Gastrocnemius medialis (tissue), 4 donors: ENCODE data around the gene RSBN1. TPM values are rescaled to one million over a fixed set of nuclear protein-coding genes. Genes with fewer than 3 reads are reported as not detected.

Experiments used
- ATAC-seq, 2 donors: fragments of 150-250 bp; one replicate each; pipeline ENCODE4 v1.9.1; 2016
- DNase-seq, 2 donors: peaks; one replicate each; pipeline ENCODE4 v3.0.0-alpha.2; 2019
- H3K27ac ChIP-seq, 4 donors: fragments of 200-600 bp; sonication (generic); 1 replicate in 1 of 4; 2 replicates in 3 of 4; pipeline ENCODE4 v1.5.1; 2016 to 2018; ENCODE audit warnings: mild to moderate bottlenecking in 2 of 4, moderate library complexity in 1 of 4
- H3K27me3 ChIP-seq, 3 donors: fragments of 200-600 bp; sonication (generic) in 2 of 3; 1 replicate in 1 of 3; 2 replicates in 2 of 3; pipeline versions ENCODE4 v1.5.1 to v1.6.0; 2016 to 2019; ENCODE audit warnings: mild to moderate bottlenecking in 1 of 3, moderate library complexity in 1 of 3
- H3K36me3 ChIP-seq, 2 donors: fragments of 200-600 bp; sonication (generic) in 1 of 2; one replicate each; pipeline ENCODE4 v1.5.1; 2017 to 2018
- H3K4me1 ChIP-seq, 2 donors: fragments of 200-600 bp; sonication (generic) in 1 of 2; one replicate each; pipeline ENCODE4 v1.5.1; 2016 to 2017; ENCODE audit warnings: mild to moderate bottlenecking in 2 of 2
- H3K4me3 ChIP-seq, 4 donors: fragments of 200-600 bp; sonication (generic) in 3 of 4; 1 replicate in 1 of 4; 2 replicates in 3 of 4; pipeline ENCODE4 v1.5.1; 2016 to 2019; ENCODE audit warnings: mild to moderate bottlenecking in 2 of 4
- H3K9me3 ChIP-seq, 3 donors: fragments of 200-600 bp; sonication (generic) in 2 of 3; 1 replicate in 1 of 3; 2 replicates in 2 of 3; pipeline ENCODE4 v1.5.1; 2016 to 2019
- CTCF ChIP-seq, 5 experiments: fragments of 450-650 bp in 3 of 5; fragments of 200-600 bp in 2 of 5; sonication (generic) in 2 of 5; IDR thresholded peaks in 4 of 5; conservative IDR thresholded peaks in 1 of 5; 1 replicate in 4 of 5; 2 replicates in 1 of 5; pipeline ENCODE4 v1.5.1; 2016 to 2019; ENCODE audit warnings: antibody characterized with exemption in 5 of 5, mild to moderate bottlenecking in 3 of 5, moderate library complexity in 3 of 5
- POLR2A ChIP-seq, 2 donors: fragments of 450-650 bp; IDR thresholded peaks; one replicate each; pipeline ENCODE4 v1.6.1; 2017; ENCODE audit warnings: antibody characterized with exemption in 2 of 2, mild to moderate bottlenecking in 2 of 2, moderate library complexity in 2 of 2
- in situ Hi-C, 4 donors: fragments of 200-750 bp; cut with MboI; loops; one replicate each; pipeline versions ENCODE4 v1.15.0 to v1.8.0; 2017; ENCODE audit warnings: low sequenced_read_pairs in 4 of 4
- intact Hi-C: fragments of 100-400 bp; cut with DNase I; formaldehyde crosslinking; loops from one replicate; pipeline ENCODE4 v1.15.1; 2023; ENCODE audit warnings: low total_unique reads
- total RNA-seq, 4 donors: library from RNA; depleted of rRNA; stranded (reverse); fragments of >200 nt; gene quantifications; one replicate each; pipeline versions ENCODE4 v1.1.0 to v1.2.3, GENCODE V29; 2016

The RSBN1 gene
- total RNA-seq, 4 donors from 2014 or later, result 9.9 to 24.8 (median 24.0) TPM

- DNase-seq (no peak), ATAC-seq (no peak)
- no peak overlapping the region for H3K27ac ChIP-seq
- in situ Hi-C loops (no loop called here), intact Hi-C loops (no loop called here)
- no peaks in the 10 kb centered on the region for H3K4me1 ChIP-seq
- TF ChIP-seq POLR2A (IDR thresholded peaks at IDR 0.05) (no peak), CTCF (IDR thresholded peaks at IDR 0.05 in 4 of 5, conservative IDR thresholded peaks at IDR 0.05 in 1 of 5) (no peak)
- no peaks in the 10 kb centered on the region for H3K9me3 ChIP-seq
- no peaks in the 10 kb centered on the region for H3K36me3 ChIP-seq
- H3K27me3 ChIP-seq, result no peaks in the 10 kb centered on the region
- no peak overlapping the region for H3K4me3 ChIP-seq
These were observed 46.7 kb upstream of the RSBN1 start for GRCh38 chr1:113858982-113859381.

GRCh38 chr1:113858418-113858817 is 46.1 kb upstream of the RSBN1 start:
- Histone ChIP-seq H3K27ac (no peak overlapping the region), H3K27me3 (no peaks in the 10 kb centered on the region), H3K9me3 (no peaks in the 10 kb centered on the region), H3K4me3 (no peak overlapping the region), H3K36me3 (no peaks in the 10 kb centered on the region), H3K4me1 (no peaks in the 10 kb centered on the region)
- ATAC-seq, result no peak
- TF ChIP-seq POLR2A (IDR thresholded peaks at IDR 0.05), result no peak
- TF ChIP-seq CTCF (IDR thresholded peaks at IDR 0.05 in 4 of 5, conservative IDR thresholded peaks at IDR 0.05 in 1 of 5), result no peak
- no peak for DNase-seq
- intact Hi-C loops, result no loop called here
- in situ Hi-C loops, result no loop called here

- DNase-seq (no peak), ATAC-seq (no peak)
- Histone ChIP-seq H3K9me3 (no peaks in the 10 kb centered on the region), H3K4me3 (no peak overlapping the region), H3K4me1 (no peaks in the 10 kb centered on the region), H3K27me3 (no peaks in the 10 kb centered on the region), H3K36me3 (no peaks in the 10 kb centered on the region), H3K27ac (no peak overlapping the region)
- intact Hi-C loops (no loop called here), in situ Hi-C loops (no loop called here)
- TF ChIP-seq CTCF (IDR thresholded peaks at IDR 0.05 in 4 of 5, conservative IDR thresholded peaks at IDR 0.05 in 1 of 5), result no peak
- TF ChIP-seq POLR2A (IDR thresholded peaks at IDR 0.05), result no peak
These were observed 45.5 kb upstream of the RSBN1 start for GRCh38 chr1:113857776-113858175.

GRCh38 chr1:113856401-113856790 is 44.1 kb upstream of the RSBN1 start:
- TF ChIP-seq POLR2A (IDR thresholded peaks at IDR 0.05), result no peak
- TF ChIP-seq CTCF (IDR thresholded peaks at IDR 0.05 in 4 of 5, conservative IDR thresholded peaks at IDR 0.05 in 1 of 5), result no peak
- intact Hi-C loops (no loop called here), in situ Hi-C loops (no loop called here)
- no peak overlapping the region for H3K27ac ChIP-seq
- H3K27me3 ChIP-seq, result no peaks in the 10 kb centered on the region
- no peaks in the 10 kb centered on the region for H3K9me3 ChIP-seq
- no peaks in the 10 kb centered on the region for H3K36me3 ChIP-seq
- DNase-seq (no peak), ATAC-seq (no peak)
- no peaks in the 10 kb centered on the region for H3K4me1 ChIP-seq
- no peak overlapping the region for H3K4me3 ChIP-seq

DNA sequence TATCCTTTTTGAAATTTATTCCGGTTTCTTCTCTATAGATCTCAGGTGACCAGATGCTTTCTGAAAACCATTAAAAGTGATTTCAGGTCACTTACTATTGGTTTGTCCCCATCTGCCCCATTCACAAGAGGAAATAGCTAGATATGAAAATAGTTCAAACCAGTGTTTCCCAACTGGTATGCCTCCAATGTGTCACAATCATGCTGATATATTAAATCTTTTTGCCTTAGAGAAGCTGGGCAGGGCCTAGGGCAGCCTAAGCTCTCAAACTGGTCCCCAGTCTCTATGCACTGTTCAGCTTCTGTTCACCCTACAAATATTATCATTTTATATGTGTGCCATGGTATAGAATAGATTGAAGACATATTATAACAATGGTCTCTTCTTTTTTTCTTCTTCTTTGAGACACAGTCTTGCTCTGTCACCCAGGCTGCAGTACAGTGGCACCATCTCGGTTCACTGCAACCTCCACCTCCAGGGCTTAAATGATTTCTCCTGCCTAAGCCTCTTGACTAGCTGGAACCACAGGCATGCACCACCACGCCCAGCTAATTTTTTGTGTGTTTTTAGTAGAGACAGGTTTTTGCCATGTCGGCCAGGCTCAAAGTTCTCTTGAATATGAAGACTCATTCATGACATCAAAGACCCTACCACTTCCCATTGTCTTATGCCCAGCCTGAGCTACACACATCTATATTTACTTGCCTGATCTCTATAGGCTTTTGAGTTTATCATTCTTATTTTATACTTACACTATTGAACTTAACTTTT is 43.5 kb upstream of the RSBN1 start:
- TF ChIP-seq POLR2A (IDR thresholded peaks at IDR 0.05) (no peak), CTCF (IDR thresholded peaks at IDR 0.05 in 4 of 5, conservative IDR thresholded peaks at IDR 0.05 in 1 of 5) (no peak)
- intact Hi-C loops, result no loop called here
- Histone ChIP-seq H3K9me3 (no peaks in the 10 kb centered on the region), H3K4me1 (no peaks in the 10 kb centered on the region), H3K36me3 (no peaks in the 10 kb centered on the region), H3K27ac (no peak overlapping the region), H3K27me3 (no peaks in the 10 kb centered on the region), H3K4me3 (no peak overlapping the region)
- ATAC-seq, result no peak
- DNase-seq, result no peak
- in situ Hi-C loops, result no loop called here
